GM19328 (cell line): Measurements from ENCODE around the gene PBX3.

Source experiments
- ATAC-seq: cut with Tn5 transposase; IDR thresholded peaks from one replicate; pipeline ENCODE4 v1.9.1; 2021; ENCODE audit warnings: mild to moderate bottlenecking, moderate library complexity; ENCODE audit not compliant: unreplicated experiment

The PBX3 gene

GRCh38 chr9:125902831-125903512, 155.8 kb downstream of the PBX3 start:
- no peak for ATAC-seq

DNA sequence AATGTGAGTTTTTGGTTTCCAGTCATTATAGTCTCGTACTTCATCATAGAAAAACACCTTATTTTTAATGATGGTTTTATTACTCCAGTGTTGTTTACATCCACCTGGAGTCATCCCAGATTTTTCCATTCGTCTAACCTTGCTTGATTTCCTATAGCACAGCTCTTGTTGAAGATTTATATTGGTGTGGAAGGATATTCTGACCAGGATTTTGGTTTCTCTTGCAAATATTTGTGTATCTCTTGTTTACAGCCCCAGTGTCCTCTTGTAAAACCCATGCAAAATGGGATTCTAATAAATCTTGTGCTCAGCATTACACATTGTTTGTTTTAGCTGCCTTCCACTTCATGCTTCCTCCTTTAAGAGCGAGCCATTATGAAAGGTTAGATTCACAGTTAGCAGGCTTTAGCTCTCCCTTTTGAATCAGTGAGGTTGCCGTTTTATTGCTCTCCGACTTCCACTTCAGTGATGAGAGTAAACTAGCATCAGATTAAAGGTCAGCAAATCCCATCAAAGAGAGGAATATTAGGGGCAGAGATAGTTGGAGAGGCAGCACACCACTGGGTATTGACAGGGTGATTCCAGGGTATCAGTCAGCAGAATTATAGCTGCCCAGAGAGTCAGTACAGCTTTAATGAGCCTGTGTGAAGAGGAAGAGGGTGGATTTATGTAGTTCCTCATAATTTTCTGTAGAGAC, 157.1 kb downstream of the PBX3 start:
- ATAC-seq, result no peak

GRCh38 chr9:125906144-125906543, 159.0 kb downstream of the PBX3 start:
- ATAC-seq, result no peak

GRCh38 chr9:125906893-125907292, 159.7 kb downstream of the PBX3 start:
- ATAC-seq, result no peak

DNA sequence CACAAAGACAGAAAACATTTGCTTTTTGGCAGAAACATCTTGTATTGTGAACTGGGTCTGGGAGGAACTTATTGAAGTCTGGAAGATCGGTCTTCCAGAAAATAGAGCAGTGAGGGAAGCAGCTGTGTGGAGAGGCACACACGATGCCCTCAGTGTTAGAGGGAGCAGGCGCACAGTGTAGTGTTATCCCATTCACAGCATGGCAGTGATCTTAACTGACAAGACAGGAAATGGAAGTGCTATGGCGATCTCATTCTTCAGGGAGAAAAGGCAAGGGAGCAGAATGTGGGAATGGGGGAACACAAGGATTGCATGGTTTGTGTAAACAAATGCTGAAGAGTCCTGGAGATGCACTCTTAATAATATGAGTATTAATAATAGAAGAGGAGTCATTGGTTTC, 161.0 kb downstream of the PBX3 start:
- ATAC-seq, result no peak

DNA sequence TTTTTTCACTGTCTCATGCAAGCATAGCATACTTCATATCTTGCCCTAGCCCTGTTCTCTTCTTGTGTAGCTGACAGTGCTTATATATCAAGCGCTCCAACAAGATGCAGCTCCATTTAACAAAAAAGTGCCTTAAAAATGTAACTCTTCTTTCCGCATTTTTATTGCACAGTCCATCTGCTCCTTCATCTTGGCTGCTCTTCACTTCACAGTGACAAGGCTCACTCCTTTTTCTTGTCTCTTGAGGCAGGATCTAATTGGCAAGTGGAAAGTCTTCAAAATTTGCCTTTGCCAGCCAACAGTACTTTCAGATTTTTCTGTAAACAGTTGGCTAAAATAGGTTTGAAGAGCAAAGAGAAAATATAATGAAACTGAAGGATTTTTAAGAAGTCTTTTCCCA, 161.8 kb downstream of the PBX3 start:
- no peak for ATAC-seq

DNA sequence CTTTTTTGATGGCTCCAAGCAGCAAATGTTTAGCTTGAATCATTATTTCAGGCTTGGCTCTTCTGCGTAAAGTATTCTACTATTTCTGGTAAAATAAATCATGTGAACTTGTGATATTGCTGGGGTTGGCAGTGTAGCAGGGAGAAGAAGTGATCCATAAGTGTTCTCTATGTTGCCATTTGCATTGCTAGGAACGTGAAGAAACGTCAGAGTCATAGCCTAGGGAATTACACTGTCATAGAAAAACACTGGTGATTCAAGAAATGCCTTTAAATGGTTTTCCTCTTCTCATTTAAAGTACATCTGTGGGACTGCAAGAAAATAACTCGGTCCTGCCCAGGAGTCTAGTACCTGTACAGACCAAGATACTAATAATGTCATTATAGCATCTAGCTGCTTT, 162.3 kb downstream of the PBX3 start:
- no peak for ATAC-seq

- ATAC-seq, result no peak
These were observed 163.1 kb downstream of the PBX3 start for GRCh38 chr9:125910286-125910685.

- no peak for ATAC-seq
These were observed 164.9 kb downstream of the PBX3 start for GRCh38 chr9:125911861-125912644.

- no peak for ATAC-seq
These were observed 165.5 kb downstream of the PBX3 start for GRCh38 chr9:125912667-125913066.

DNA sequence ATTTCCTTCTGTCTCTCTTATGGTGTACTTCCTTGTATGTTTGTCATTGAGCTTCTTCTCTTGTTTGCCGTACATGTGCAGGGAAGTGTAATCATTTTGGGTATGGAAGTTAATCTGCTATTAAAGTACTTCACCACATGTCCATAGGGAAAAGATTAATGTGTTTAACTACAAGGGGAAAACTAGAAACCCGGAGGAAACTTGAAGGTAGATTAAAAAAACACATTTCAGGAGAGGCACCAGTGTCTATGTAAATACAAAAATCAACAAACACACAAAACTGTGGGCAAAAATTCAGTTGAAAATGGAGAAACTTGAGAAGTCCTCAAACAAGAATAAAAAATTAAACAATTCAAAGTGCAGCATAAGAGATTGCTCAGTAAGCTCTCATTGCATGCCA, 166.4 kb downstream of the PBX3 start:
- ATAC-seq, result no peak

DNA sequence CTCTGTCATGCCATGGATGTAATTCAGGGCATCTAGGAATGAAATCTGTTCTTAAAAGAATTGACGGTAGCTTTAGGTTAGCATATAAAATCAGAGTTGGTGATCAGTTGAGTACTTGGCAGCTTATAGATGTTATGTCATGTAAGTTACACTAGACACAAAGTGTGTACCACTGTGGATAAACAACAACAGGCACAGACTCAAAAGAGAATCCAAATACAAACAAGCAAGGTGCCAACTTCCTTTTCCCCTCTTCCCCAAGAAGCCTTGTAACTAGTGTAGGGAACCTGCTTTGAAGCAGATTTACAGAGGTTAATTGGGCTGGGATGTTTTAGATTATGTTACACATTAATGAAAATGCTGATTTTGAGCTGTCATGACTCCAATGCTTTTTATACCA, 167.2 kb downstream of the PBX3 start:
- ATAC-seq, result no peak

GRCh38 chr9:125915606-125916005, 168.4 kb downstream of the PBX3 start:
- ATAC-seq, result no peak

DNA sequence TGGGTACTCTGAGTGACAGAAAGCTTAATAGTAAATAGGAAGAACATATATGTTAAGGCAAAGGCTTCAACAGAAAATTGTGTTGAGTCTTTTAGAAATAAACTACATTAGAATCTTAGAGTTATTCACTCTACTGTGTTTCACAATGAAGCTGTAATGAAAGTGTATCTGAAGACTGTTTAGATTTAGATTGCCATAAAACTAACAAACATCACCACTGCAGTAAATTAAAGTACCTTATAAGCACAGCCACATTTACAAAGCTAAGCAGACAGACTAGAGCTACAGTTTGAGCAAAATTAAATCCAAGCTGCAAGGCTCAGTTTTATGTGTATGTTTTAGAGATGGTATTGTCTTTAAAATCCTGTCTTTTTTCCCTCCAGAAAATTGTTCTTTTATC, 172.4 kb downstream of the PBX3 start:
- no peak for ATAC-seq

GRCh38 chr9:125920402-125920801, 173.2 kb downstream of the PBX3 start:
- ATAC-seq, result no peak

GRCh38 chr9:125922854-125923253, 175.7 kb downstream of the PBX3 start:
- no peak for ATAC-seq

DNA sequence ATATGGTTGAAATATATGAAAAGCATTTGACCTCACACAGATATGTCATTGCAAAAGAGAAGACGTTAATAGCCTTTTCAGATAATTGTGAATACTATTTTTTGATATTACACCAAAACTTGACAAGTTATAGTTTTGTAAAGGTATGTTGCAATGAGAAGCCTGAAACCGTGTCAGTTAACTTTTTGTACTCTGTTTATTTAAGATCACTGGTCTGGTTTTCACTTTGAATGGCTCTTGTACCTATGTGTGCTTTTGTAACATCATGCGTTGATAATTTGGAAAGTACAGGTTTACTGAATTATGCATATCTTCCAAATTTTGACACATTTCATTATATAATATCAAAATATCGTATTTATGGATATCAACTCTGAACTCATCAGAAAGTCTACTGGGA, 177.2 kb downstream of the PBX3 start:
- ATAC-seq, result no peak

DNA sequence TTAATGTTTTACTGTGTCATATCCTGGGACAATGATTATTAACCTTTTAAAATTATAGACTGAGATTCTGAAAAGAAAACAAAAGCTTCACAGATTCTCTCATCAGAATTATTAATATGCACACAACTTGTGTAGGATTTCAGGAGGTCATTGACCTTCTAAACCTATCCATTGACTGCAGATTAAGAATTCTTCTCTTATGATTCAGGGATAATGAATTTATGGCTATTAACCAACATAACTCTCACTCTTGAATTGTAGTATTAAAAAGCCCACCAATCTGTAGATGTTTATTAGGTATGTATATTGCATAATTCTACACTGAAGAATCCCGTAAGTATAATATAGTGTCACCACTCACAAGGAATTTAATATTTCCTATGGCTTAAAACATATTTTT, 179.8 kb downstream of the PBX3 start:
- no peak for ATAC-seq

GRCh38 chr9:125929846-125930245, 182.7 kb downstream of the PBX3 start:
- ATAC-seq, result no peak

DNA sequence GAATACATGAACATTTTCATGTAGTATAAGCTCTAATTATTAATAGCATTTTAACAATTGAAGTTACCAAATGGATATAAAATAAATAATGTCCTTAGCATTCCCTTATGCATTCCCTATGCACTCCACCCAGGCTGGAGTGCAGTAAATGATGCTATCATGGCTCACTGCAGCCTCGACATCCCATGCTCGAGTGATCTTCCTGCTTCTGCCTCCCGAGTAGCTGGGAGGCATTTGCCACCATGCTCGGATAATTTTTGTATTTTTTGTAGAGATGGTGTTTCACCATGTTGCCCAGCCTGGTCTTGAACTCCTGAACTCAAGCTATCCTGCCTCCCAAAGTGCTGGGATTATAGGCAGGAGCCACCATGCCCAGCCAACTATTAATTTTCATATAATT, 184.0 kb downstream of the PBX3 start:
- no peak for ATAC-seq

GRCh38 chr9:125932012-125932411, 184.8 kb downstream of the PBX3 start:
- no peak for ATAC-seq
